Large intestine (tissue), 3 donors: Measurements from ENCODE around the gene MRPL11. TPM values are rescaled to one million over a fixed set of nuclear protein-coding genes. Genes with fewer than 3 reads are reported as not detected.
A peak's percentile ranks its signal among the peaks of the same experiment; 100 is the strongest.
"Not testable (repeated sequence)": the region's sequence is repeated elsewhere in the genome, so short reads cannot be mapped to it uniquely, and the experiment has no call there.

Experiments used
- DNase-seq, 2 donors: peaks; one replicate each; pipeline versions ENCODE4 v3.0.0 to v3.0.0-alpha.2; 2013
- H3K27ac ChIP-seq: one replicate; pipeline ENCODE4 v1.5.1; 2013; ENCODE audit warnings: low read length
- H3K27me3 ChIP-seq: 2 replicates; pipeline ENCODE4 v1.6.1; 2013; ENCODE audit warnings: low read length; ENCODE audit not compliant: control insufficient read depth, insufficient read depth
- H3K36me3 ChIP-seq: 2 replicates; pipeline ENCODE4 v1.6.1; 2013; ENCODE audit warnings: low read length; ENCODE audit not compliant: control insufficient read depth, insufficient read depth
- H3K4me1 ChIP-seq: one replicate; pipeline ENCODE4 v1.6.1; 2013; ENCODE audit warnings: low read length; ENCODE audit not compliant: control insufficient read depth, insufficient read depth
- H3K4me3 ChIP-seq: one replicate; pipeline ENCODE4 v1.5.1; 2013; ENCODE audit warnings: low read length
- H3K9me3 ChIP-seq: one replicate; pipeline ENCODE4 v1.6.1; 2013; ENCODE audit warnings: mild to moderate bottlenecking, low read depth, low read length, moderate library complexity; ENCODE audit not compliant: control insufficient read depth
- WGBS: methylation state at CpG from one replicate; pipeline ENCODE4 v1.1.5; 2013; ENCODE audit warnings: low lambda C conversion rate; ENCODE audit not compliant: insufficient coverage; 5-methylcytosine and 5-hydroxymethylcytosine counted together
- polyA plus RNA-seq: library from polyadenylated mRNA; unstranded; fragments of 120-200 nt; gene quantifications from one replicate; pipeline ENCODE4 v1.2.1, GENCODE V29; 2013

MRPL11 gene
- polyA plus RNA-seq, 1 donor, result 69.5 TPM

DNA sequence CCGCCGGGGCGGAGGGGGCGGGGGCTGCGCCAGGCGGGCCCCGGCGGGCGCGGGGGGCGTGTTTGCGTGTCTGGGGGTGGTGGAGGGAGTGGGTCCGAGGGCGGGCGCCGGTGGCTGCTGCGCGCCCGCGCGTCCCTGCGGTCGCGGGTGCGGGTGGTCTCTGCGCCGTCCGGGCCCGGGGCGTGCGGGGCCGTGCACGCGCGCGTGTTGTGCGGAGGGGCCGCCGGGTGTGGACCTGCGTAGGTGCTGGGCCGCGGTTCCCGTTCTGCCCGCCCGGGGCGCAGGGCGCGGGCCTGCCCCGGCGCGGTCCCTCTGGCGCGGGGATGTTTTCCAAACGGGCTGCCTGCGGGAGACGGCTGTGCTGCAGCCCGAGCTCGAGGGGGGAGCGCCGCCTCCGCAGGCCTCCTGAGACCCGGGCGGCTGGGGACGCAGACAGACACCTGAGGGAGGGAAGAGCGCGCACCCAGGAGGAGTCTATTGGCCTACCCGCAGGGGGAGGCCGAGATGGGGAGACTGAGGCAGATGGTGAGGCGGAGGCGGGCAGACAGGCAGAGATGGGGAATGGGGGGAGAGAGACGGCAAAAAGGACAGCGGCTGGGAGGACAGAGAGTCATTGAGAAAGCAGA lies 28.5 kb upstream of the MRPL11 start:
- Histone ChIP-seq H3K36me3 (no peaks in the 10 kb centered on the region), H3K4me3 (peak overlapping the region; percentile 51), H3K9me3 (peaks cover 4% of the 10 kb centered on the region), H3K27me3 (peaks cover 2% of the 10 kb centered on the region), H3K27ac (no peak overlapping the region), H3K4me1 (peaks cover 8% of the 10 kb centered on the region)
- WGBS, result 17% methylated on average over 1 of the region's 72 CpGs
- peak; percentile 25 to 57 for DNase-seq

GRCh38 chr11:66466225-66467033 lies 27.8 kb upstream of the MRPL11 start, which contains the start of gene PELI3:
PELI3 (plus strand) TSS chr11:66466905; CDS start chr11:66468129, 1,224 bp downstream.
- peak within 1 kb of the TSS; percentile 39 for H3K27ac ChIP-seq
- no peaks in the 10 kb centered on the region for H3K36me3 ChIP-seq
- peaks cover 4% of the 10 kb centered on the region for H3K9me3 ChIP-seq
- peaks cover 2% of the 10 kb centered on the region for H3K27me3 ChIP-seq
- peak; percentile 88 to 93 for DNase-seq
- H3K4me1 ChIP-seq, result peaks cover 8% of the 10 kb centered on the region
- no CpG with 5 or more reads among the region's 63 CpGs for WGBS
- H3K4me3 ChIP-seq, result peak within 1 kb of the TSS; percentile 81

DNA sequence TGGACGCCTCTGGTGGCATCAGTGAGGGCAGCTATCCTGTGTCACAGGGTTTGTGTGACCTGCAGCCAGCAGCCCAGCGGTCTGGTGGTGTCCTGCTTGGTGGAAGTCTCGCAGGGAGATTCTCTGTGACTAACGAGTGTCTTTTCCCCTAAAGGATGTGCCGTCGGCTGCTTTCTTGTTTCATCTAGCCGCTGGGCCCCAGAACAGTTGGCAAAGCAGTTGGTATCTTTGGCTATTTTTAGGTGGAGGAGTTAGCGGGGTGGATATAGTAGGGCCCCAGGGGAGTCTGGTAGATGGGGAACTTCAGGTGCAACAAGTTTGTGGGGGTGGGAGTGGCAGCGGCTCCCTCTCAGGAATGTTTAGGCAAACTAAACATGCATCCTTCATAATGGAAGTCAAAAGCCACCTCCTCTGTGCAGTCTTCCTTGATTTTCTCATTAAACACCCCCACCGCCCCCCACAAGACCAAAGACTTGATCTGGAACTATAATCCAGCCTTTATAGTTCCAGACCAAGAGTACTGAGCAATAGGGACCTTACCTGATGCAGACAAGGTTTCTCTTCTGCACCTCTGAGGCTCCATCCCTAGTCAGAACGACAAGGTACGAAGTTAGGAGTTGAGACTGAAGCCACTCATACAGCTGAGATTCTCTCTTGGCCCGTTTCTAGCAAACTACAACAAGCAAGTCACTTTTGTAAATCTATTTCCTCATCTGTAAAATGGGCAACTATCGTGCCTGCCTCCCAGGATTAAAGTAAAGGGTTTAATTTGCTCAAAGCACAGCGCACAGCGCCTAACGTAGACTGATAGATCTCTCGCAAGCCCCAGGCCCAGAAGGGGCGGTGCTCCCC lies 27.0 kb upstream of the MRPL11 start:
- 80% methylated on average over 1 of the region's 19 CpGs for WGBS
- Histone ChIP-seq H3K4me3 (peak overlapping the region; percentile 81), H3K9me3 (peaks cover 9% of the 10 kb centered on the region), H3K4me1 (peaks cover 8% of the 10 kb centered on the region), H3K27me3 (peaks cover 2% of the 10 kb centered on the region), H3K36me3 (no peaks in the 10 kb centered on the region), H3K27ac (no peak overlapping the region)
- DNase-seq, result no peak

- Histone ChIP-seq H3K27me3 (peaks cover 2% of the 10 kb centered on the region), H3K9me3 (peaks cover 9% of the 10 kb centered on the region), H3K4me1 (peaks cover 8% of the 10 kb centered on the region), H3K27ac (no peak overlapping the region), H3K4me3 (no peak overlapping the region), H3K36me3 (no peaks in the 10 kb centered on the region)
- no CpG with 5 or more reads among the region's 1 CpG for WGBS
- DNase-seq, result no peak
Observed at GRCh38 chr11:66464916-66465315, 26.3 kb upstream of the MRPL11 start.

DNA sequence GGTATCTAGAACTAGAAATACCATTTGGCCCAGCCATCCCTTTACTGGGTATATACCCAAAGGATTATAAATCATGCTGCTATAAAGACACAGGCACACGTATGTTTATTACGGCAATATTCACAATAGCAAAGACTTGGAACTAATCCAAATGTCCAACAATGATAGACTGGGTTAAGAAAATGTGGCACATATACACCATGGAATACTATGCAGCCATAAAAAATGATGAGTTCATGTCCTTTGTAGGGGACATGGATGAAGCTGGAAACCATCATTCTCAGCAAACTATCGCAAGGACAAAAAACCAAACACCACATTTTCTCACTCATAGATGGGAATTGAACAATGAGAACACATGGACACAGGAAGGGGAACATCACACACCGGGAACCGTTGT lies 25.5 kb upstream of the MRPL11 start:
- H3K36me3 ChIP-seq, H3K4me3 ChIP-seq, H3K27me3 ChIP-seq, H3K9me3 ChIP-seq, DNase-seq, H3K27ac ChIP-seq, H3K4me1 ChIP-seq: not testable (repeated sequence)
- no CpG with 5 or more reads among the region's 5 CpGs for WGBS

DNA sequence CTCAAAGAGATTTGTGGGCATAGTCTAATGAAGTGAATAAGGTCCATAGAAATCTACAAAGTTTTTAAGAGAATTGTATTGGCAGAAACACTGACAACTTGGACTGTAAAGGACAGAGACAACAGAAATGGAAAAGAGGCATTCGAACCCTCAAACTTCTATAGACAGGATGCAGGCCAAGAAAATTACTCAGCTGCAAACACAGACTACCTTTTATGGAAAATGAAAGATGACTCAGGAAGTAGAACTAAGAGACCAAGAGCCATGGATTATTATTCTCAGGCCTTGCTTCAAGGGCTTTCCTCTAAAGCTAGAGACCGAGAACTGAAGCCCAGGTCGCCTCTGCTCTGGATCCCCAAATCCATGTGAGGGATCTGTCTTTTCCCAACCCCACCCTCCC lies 24.3 kb upstream of the MRPL11 start:
- H3K4me1 ChIP-seq, result peaks cover 7% of the 10 kb centered on the region
- no peak for DNase-seq
- WGBS, result 80% methylated on average over 1 of the region's 3 CpGs

DNA sequence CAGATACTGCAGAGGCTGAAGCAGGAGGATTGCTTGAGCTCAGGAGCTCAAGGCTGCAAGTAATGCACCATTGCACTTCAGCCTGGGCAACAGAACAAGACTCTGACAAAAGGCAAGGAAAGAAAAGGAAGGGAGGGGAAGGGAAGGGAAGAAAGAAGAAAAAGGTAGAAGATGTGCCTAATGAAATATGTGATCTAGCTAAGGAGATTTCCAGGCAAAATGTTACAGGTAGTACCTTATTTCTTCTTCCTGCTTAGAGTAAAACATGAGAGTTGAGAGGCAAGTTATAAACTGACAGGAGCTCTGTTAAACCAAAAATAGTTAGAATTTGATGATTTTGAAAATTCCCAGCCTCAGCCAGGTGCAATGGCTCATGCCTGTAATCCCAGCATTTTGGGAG lies 23.4 kb upstream of the MRPL11 start:
- Histone ChIP-seq H3K27ac (no peak overlapping the region), H3K9me3 (peaks cover 9% of the 10 kb centered on the region), H3K36me3 (no peaks in the 10 kb centered on the region), H3K4me1 (no peaks in the 10 kb centered on the region), H3K4me3 (no peak overlapping the region), H3K27me3 (peaks cover 2% of the 10 kb centered on the region)
- DNase-seq, result no peak

More for the DNA sequence above, 24.3 kb upstream of the MRPL11 start:
- Histone ChIP-seq H3K9me3 (peaks cover 9% of the 10 kb centered on the region), H3K4me3 (no peak overlapping the region), H3K27me3 (peaks cover 2% of the 10 kb centered on the region), H3K27ac (no peak overlapping the region), H3K36me3 (no peaks in the 10 kb centered on the region)

DNA sequence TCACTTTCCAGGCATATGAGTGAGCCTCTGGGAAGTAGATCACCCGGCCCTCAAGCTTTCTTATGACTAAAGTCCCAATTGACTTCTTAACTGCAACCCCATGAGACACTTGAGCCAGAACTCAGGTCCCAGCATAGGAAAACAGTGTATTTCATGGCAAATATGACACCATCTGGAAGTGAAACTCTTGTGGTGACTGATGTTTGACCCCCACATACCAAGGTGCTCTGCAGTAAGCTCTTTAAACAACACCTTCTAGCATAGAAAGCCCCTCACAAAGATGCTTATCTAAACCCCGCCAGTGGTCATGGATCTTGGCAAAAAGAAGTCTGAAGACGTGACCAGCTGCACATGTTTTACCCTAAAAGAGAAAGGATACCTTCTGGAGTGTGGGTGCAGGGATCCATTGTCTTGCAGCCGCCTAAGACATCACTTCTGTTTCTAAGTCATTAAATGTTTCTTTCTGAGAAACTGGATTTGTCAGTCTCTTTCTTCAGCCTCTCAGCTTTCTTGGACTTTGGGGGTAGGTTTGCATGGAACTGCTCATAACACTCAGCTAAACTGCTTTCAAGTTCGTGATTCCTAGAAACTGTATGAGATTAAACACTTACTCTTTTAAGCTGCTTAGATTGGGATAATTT lies 20.6 kb upstream of the MRPL11 start:
- no CpG with 5 or more reads among the region's 5 CpGs for WGBS
- Histone ChIP-seq H3K27ac (no peak overlapping the region), H3K4me3 (no peak overlapping the region), H3K4me1 (no peaks in the 10 kb centered on the region), H3K36me3 (no peaks in the 10 kb centered on the region), H3K9me3 (peaks cover 5% of the 10 kb centered on the region), H3K27me3 (peaks cover 2% of the 10 kb centered on the region)
- no peak for DNase-seq

DNA sequence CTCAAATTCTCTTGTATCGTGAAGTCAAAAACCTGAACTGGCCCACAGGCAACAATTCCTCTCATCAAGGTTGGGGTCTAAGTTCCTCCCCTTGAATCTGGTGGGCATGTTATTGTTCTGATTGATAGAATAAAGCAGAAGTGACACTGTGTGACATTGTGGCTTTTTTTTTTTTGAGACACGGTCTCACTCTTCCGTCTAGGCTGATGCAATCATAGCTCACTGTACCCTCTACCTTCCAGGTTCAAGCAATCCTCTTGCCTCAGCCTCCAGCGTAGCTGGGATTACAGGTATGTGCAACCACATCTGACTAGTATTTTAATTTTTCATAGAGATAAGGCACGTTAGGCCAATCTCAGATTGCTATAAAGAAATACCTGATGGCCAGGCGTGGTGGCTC lies 19.2 kb upstream of the MRPL11 start:
- H3K4me3 ChIP-seq, result no peak overlapping the region
- H3K36me3 ChIP-seq, result no peaks in the 10 kb centered on the region
- DNase-seq, result no peak
- 100% methylated on average over 1 of the region's 6 CpGs for WGBS
- peaks cover 5% of the 10 kb centered on the region for H3K9me3 ChIP-seq
- H3K4me1 ChIP-seq, result no peaks in the 10 kb centered on the region
- H3K27me3 ChIP-seq, result peaks cover 9% of the 10 kb centered on the region
- no peak overlapping the region for H3K27ac ChIP-seq

GRCh38 chr11:66454828-66455227 lies 16.2 kb upstream of the MRPL11 start:
- H3K9me3 ChIP-seq, result no peaks in the 10 kb centered on the region
- H3K27me3 ChIP-seq, result peaks cover 11% of the 10 kb centered on the region
- no peak for DNase-seq
- H3K27ac ChIP-seq, result no peak overlapping the region
- no peak overlapping the region for H3K4me3 ChIP-seq
- no CpG with 5 or more reads among the region's 3 CpGs for WGBS
- H3K36me3 ChIP-seq, result no peaks in the 10 kb centered on the region
- no peaks in the 10 kb centered on the region for H3K4me1 ChIP-seq
